Right kidney (tissue), 9 donors: ENCODE results near the gene TCEANC2.
"Not testable (repeated sequence)": the region's sequence is repeated elsewhere in the genome, so short reads cannot be mapped to it uniquely, and the experiment has no call there.

Source experiments
- DNase-seq: peaks from one replicate; pipeline ENCODE4 v3.0.0-alpha.2; 2016
- long read RNA-seq, 8 donors: transcript quantifications; one replicate each; lab custom pipeline, GENCODE V29; 2026

TCEANC2 gene
- long read RNA-seq, donor 1, full-length matches to known transcripts, result 6 of 6 reads
- long read RNA-seq, donor 1, partial matches to known transcripts, result 0 of 6 reads
- long read RNA-seq, donor 1, other reads (novel, unspliced or antisense), result 0 of 6 reads
- long read RNA-seq, donor 2, full-length matches to known transcripts, result 6 of 6 reads
- long read RNA-seq, donor 2, partial matches to known transcripts, result 0 of 6 reads
- long read RNA-seq, donor 2, other reads (novel, unspliced or antisense), result 0 of 6 reads
- long read RNA-seq, donor 3, full-length matches to known transcripts, result 4 of 4 reads
- long read RNA-seq, donor 3, partial matches to known transcripts, result 0 of 4 reads
- long read RNA-seq, donor 3, other reads (novel, unspliced or antisense), result 0 of 4 reads
- long read RNA-seq, donor 4, full-length matches to known transcripts, result 10 of 10 reads
- long read RNA-seq, donor 4, partial matches to known transcripts, result 0 of 10 reads
- long read RNA-seq, donor 4, other reads (novel, unspliced or antisense), result 0 of 10 reads
- long read RNA-seq, donor 5, full-length matches to known transcripts, result 9 of 67 reads
- long read RNA-seq, donor 5, partial matches to known transcripts, result 37 of 67 reads
- long read RNA-seq, donor 5, other reads (novel, unspliced or antisense), result 21 of 67 reads
- long read RNA-seq, donor 6, full-length matches to known transcripts, result 11 of 11 reads
- long read RNA-seq, donor 6, partial matches to known transcripts, result 0 of 11 reads
- long read RNA-seq, donor 6, other reads (novel, unspliced or antisense), result 0 of 11 reads
- long read RNA-seq, donor 7, full-length matches to known transcripts, result 9 of 9 reads
- long read RNA-seq, donor 7, partial matches to known transcripts, result 0 of 9 reads
- long read RNA-seq, donor 7, other reads (novel, unspliced or antisense), result 0 of 9 reads
- long read RNA-seq, donor 8, full-length matches to known transcripts, result 13 of 13 reads
- long read RNA-seq, donor 8, partial matches to known transcripts, result 0 of 13 reads
- long read RNA-seq, donor 8, other reads (novel, unspliced or antisense), result 0 of 13 reads

- peak; percentile 91 for DNase-seq
Measured at GRCh38 chr1:54052934-54053744, at the start of gene TCEANC2, which contains the start of gene TMEM59. Gene TCEANC2 (plus strand): TSS chr1:54053608. CDS start chr1:54054423, 815 bp downstream. Gene TMEM59 (minus strand): TSS chr1:54053204. CDS start chr1:54053188, 16 bp downstream.

GRCh38 chr1:54003750-54004480, 49.5 kb upstream of the TCEANC2 start:
- DNase-seq, result not testable (repeated sequence)

- no peak for DNase-seq
Measured at GRCh38 chr1:54004481-54005049, 48.8 kb upstream of the TCEANC2 start.

GRCh38 chr1:54006508-54006907, 46.9 kb upstream of the TCEANC2 start:
- DNase-seq, result no peak

GRCh38 chr1:54007613-54008012, 45.8 kb upstream of the TCEANC2 start:
- DNase-seq, result no peak

GRCh38 chr1:54008876-54009275, 44.5 kb upstream of the TCEANC2 start:
- no peak for DNase-seq

- no peak for DNase-seq
Measured at GRCh38 chr1:54009406-54009805, 44.0 kb upstream of the TCEANC2 start.

- DNase-seq, result no peak
Measured at GRCh38 chr1:54010415-54011117, 42.8 kb upstream of the TCEANC2 start.

- DNase-seq, result no peak
Measured at GRCh38 chr1:54011316-54012007, 41.9 kb upstream of the TCEANC2 start.

GRCh38 chr1:54012008-54012325, 41.4 kb upstream of the TCEANC2 start:
- DNase-seq, result no peak

- no peak for DNase-seq
Measured at GRCh38 chr1:54012863-54013262, 40.5 kb upstream of the TCEANC2 start.

- DNase-seq, result no peak
Measured at GRCh38 chr1:54013393-54014008, 39.9 kb upstream of the TCEANC2 start.

- no peak for DNase-seq
Measured at GRCh38 chr1:54014009-54014629, 39.3 kb upstream of the TCEANC2 start.

- DNase-seq, result no peak
Measured at GRCh38 chr1:54016343-54017282, 36.8 kb upstream of the TCEANC2 start.

GRCh38 chr1:54017979-54018378, 35.4 kb upstream of the TCEANC2 start, which contains the start of gene LDLRAD1:
Gene LDLRAD1 (minus strand): TSS chr1:54018186. CDS start chr1:54018112, 74 bp downstream.
- DNase-seq, result no peak

- DNase-seq, result no peak
Measured at GRCh38 chr1:54018635-54019034, 34.8 kb upstream of the TCEANC2 start.

- not testable (repeated sequence) for DNase-seq
Measured at GRCh38 chr1:54019562-54020176, 33.7 kb upstream of the TCEANC2 start.
